Spleen (tissue), 7 donors: Measurements from ENCODE around the gene SPINDOC.

Source experiments
- CTCF ChIP-seq, 11 experiments: fragments of 200-600 bp in 7 of 11; fragments of 450-650 bp in 4 of 11; sonication (generic) in 4 of 11; IDR thresholded peaks in 8 of 11; conservative IDR thresholded peaks in 3 of 11; 1 replicate in 7 of 11; 2 replicates in 4 of 11; pipeline versions ENCODE4 v1.4.0 to v1.8.0; 2016 to 2021; ENCODE audit warnings: antibody characterized with exemption in 11 of 11, inconsistent platforms in 4 of 11, mild to moderate bottlenecking in 1 of 11
- POLR2A ChIP-seq, 3 donors: fragments of 450-650 bp; IDR thresholded peaks; one replicate each; pipeline ENCODE4 v1.5.1; 2017; ENCODE audit warnings: antibody characterized with exemption in 3 of 3, mild to moderate bottlenecking in 1 of 3
- POLR2AphosphoS5 ChIP-seq, 3 donors: sonication (generic); formaldehyde crosslinking; IDR thresholded peaks; one replicate each; pipeline ENCODE4 v1.5.1; 2017; ENCODE audit warnings: antibody characterized with exemption in 3 of 3
- donor health status: DM: no; HTN: no; CAD: no; lungs with moderate emphysema.
- donor health status: DM: no; HTN: no; CAD: no.
- donor health status: DM: no; HTN: no; CAD: no.

GRCh38 chr11:63837739-63838138 lies 24.5 kb downstream of the SPINDOC start:
- TF ChIP-seq CTCF (IDR thresholded peaks at IDR 0.05 in 8 of 11, conservative IDR thresholded peaks at IDR 0.05 in 3 of 11) = no peak
- TF ChIP-seq POLR2A (IDR thresholded peaks at IDR 0.05) = no peak
- no peak for TF ChIP-seq POLR2AphosphoS5 (IDR thresholded peaks at IDR 0.05)
